Measurements from ENCODE around the gene HOXA2. TPM values are rescaled to one million over a fixed set of nuclear protein-coding genes. Genes with fewer than 3 reads are reported as not detected.

Gene HOXA2
- total RNA-seq, result 2.8 and 3.3 TPM in 2 replicates

GRCh38 chr7:27102581-27103442 is at the start of gene HOXA2:
TSS of gene HOXA2 (minus strand) at chr7:27102683. CDS start at chr7:27102500, 183 bp downstream.

GRCh38 chr7:27147199-27148030 is 44.9 kb upstream of the HOXA2 start, which contains the start of gene HOXA6:
TSS of gene HOXA6 (minus strand) at chr7:27147774. CDS start at chr7:27147749, 25 bp downstream.

GRCh38 chr7:27143023-27143949 is 40.8 kb upstream of the HOXA2 start, which contains the start of gene HOXA5:
TSS of gene HOXA5 (minus strand) at chr7:27143681. CDS start at chr7:27143607, 74 bp downstream.

GRCh38 chr7:27130540-27131389 is 28.3 kb upstream of the HOXA2 start, which contains the start of gene HOXA4:
TSS of gene HOXA4 (minus strand) at chr7:27130757. CDS start at chr7:27130733, 24 bp downstream.

GRCh38 chr7:27095897-27096767 is 6.4 kb downstream of the HOXA2 start, which contains the start of gene HOXA1:
TSS of gene HOXA1 (minus strand) at chr7:27096000. CDS start at chr7:27095912, 88 bp downstream.

Other genes starting within 250 kb of the HOXA2 start
- gene SKAP2, start 238.1 kb downstream of the HOXA2 start, total RNA-seq, result 27.4 and 40.0 TPM in 2 replicates
- 1.4 and 3.9 TPM in 2 replicates for gene HOXA1, start 6.7 kb downstream of the HOXA2 start, total RNA-seq
- 5.9 and 8.7 TPM in 2 replicates for gene HOXA4, start 28.1 kb upstream of the HOXA2 start, total RNA-seq
- gene HOXA5, start 41.0 kb upstream of the HOXA2 start, total RNA-seq, result 125 and 134 TPM in 2 replicates
- gene HOXA6, start 45.1 kb upstream of the HOXA2 start, total RNA-seq, result 15.0 and 18.1 TPM in 2 replicates
- gene HOXA3, start 49.9 kb upstream of the HOXA2 start, total RNA-seq, result 8.1 and 9.4 TPM in 2 replicates
- gene HOXA7, start 54.0 kb upstream of the HOXA2 start, total RNA-seq, result 7.2 and 12.4 TPM in 2 replicates
- 1.0 and 2.4 TPM in 2 replicates for gene HOXA9, start 62.9 kb upstream of the HOXA2 start, total RNA-seq
- not detected in 2 replicates for gene HOXA10, start 71.6 kb upstream of the HOXA2 start, total RNA-seq
- gene HOXA11, start 82.5 kb upstream of the HOXA2 start, total RNA-seq, result not detected in 2 replicates
- not detected in 2 replicates for gene HOXA13, start 97.4 kb upstream of the HOXA2 start, total RNA-seq
- gene EVX1, start 140.1 kb upstream of the HOXA2 start, total RNA-seq, result not detected in 2 replicates

All from epithelial cell of alveolus of lung (primary cell).